ENCODE data around the gene NAXD.
A peak's percentile ranks its signal among the peaks of the same experiment; 100 is the strongest.

DNA sequence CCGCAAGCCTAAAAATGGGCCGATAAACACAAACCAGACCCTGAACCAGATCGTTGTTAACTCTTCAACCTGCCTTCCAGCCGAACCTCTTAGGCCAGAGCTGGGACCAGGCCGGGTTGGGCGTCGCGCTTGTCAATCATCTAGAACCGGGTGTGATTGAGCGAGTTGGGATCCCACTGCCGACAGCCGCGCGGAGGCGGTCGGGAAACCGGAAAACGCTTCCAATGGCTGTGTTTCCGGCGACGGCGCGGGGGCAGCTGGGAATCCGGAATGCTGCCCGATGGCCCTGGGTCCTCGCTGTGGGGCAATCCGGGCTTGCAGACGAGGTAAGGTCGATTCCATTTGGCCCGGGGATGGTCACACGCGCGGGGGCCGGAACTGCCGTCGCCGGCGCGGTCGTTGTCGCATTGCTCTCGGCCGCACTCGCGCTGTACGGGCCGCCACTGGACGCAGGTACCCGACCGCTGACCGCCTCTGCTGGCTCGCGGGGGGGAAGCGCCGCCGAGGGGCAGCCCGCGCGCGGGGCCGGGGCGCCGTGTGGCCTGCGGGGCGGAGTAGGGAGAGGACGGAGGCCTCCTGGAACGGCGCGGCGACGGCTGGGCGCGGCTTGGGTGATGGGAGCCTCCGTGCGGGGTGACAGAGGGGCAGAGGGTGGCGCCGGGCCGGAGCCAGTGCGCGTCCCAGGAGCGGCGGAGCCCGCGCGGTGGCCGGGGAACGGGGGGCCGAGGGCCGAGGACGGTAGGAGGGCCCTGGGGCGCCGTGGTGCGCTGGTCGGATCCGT lies at the start of gene NAXD:
- TF ChIP-seq, protein P1, sequence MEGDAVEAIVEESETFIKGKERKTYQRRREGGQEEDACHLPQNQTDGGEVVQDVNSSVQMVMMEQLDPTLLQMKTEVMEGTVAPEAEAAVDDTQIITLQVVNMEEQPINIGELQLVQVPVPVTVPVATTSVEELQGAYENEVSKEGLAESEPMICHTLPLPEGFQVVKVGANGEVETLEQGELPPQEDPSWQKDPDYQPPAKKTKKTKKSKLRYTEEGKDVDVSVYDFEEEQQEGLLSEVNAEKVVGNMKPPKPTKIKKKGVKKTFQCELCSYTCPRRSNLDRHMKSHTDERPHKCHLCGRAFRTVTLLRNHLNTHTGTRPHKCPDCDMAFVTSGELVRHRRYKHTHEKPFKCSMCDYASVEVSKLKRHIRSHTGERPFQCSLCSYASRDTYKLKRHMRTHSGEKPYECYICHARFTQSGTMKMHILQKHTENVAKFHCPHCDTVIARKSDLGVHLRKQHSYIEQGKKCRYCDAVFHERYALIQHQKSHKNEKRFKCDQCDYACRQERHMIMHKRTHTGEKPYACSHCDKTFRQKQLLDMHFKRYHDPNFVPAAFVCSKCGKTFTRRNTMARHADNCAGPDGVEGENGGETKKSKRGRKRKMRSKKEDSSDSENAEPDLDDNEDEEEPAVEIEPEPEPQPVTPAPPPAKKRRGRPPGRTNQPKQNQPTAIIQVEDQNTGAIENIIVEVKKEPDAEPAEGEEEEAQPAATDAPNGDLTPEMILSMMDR (IDR thresholded peaks at IDR 0.05): peak in 3 of 6 experiments; percentile 17 to 25 (median 22)
- TF ChIP-seq POLR2AphosphoS5 (IDR thresholded peaks at IDR 0.05) (peak; percentile 57 to 87), POLR2A (IDR thresholded peaks at IDR 0.05) (peak in 2 of 4 donors; percentile 57 to 74), EP300 (IDR thresholded peaks at IDR 0.05) (peak in 1 of 4 donors; percentile 20)

Measured in upper lobe of left lung (tissue), 4 donors.